PFSK-1 (cell line): ENCODE results near the gene WASF1.

Experiments
- POLR2AphosphoS5 ChIP-seq: IDR thresholded peaks from 2 replicates; pipeline ENCODE4 v1.6.1; 2012; ENCODE audit warnings: low read depth, mild to moderate bottlenecking, control low read depth, low read length, moderate library complexity
- TAF1 ChIP-seq: IDR thresholded peaks from 2 replicates; pipeline ENCODE4 v1.6.1; 2012; ENCODE audit warnings: low read length, control low read depth, borderline replicate concordance; ENCODE audit not compliant: insufficient read depth

DNA sequence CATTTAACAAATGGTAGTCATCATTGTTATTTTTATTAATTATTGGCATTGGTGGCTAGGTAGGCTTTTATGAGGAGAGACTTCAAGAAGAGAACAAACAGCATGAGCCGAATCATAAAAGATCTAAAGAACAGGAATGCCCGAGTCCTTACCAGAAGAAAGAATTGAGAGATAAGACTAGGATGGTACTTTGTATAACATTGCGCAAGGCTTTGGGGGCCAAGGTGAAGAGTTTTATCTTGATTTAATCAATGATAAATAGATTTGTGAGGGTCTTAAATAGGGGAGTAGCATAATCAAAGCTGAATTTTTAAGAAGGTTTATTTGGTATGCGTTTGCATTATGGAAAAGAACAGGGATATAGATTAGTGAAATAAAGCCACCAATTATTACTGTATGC, 16.2 kb upstream of the WASF1 start:
- TF ChIP-seq POLR2AphosphoS5: no peak
- TF ChIP-seq TAF1: no peak
